Nephron progenitor cell (in vitro differentiated cells): ENCODE results near the gene LLGL2.

Experiments used
- DNase-seq: peaks from one replicate; pipeline ENCODE4 v3.0.0; 2021
- H3K27ac Mint-ChIP-seq: 2 replicates; pipeline ENCODE4 v1.8.0; 2021; ENCODE audit warnings: mild to moderate bottlenecking, moderate library complexity, mixed read lengths
- H3K27me3 Mint-ChIP-seq: 2 replicates; pipeline ENCODE4 v1.8.0; 2021; ENCODE audit warnings: mild to moderate bottlenecking, low read depth, mixed read lengths; ENCODE audit not compliant: poor library complexity
- H3K36me3 Mint-ChIP-seq: 2 replicates; pipeline ENCODE4 v1.8.0; 2021; ENCODE audit warnings: low read depth, mixed read lengths
- H3K4me1 Mint-ChIP-seq: 2 replicates; pipeline ENCODE4 v1.8.0; 2021; ENCODE audit warnings: mixed read lengths
- H3K4me3 Mint-ChIP-seq: 2 replicates; pipeline ENCODE4 v1.8.0; 2021; ENCODE audit warnings: mild to moderate bottlenecking, moderate library complexity, mixed read lengths
- H3K9me3 Mint-ChIP-seq: 2 replicates; pipeline ENCODE4 v1.8.0; 2021; ENCODE audit warnings: mild to moderate bottlenecking, moderate library complexity, mixed read lengths
- CTCF ChIP-seq: fragments of 200-600 bp; sonication (generic); IDR thresholded peaks from 2 replicates; pipeline ENCODE4 v1.5.0; 2021; ENCODE audit warnings: antibody characterized with exemption

Gene LLGL2

GRCh38 chr17:75544250-75544649 is 18.8 kb downstream of the LLGL2 start:
- DNase-seq = no peak
- Mint-ChIP-seq H3K4me3 (no peak overlapping the region), H3K27ac (no peak overlapping the region), H3K4me1 (peaks cover 63% of the 10 kb centered on the region), H3K9me3 (no peaks in the 10 kb centered on the region), H3K27me3 (peaks cover 37% of the 10 kb centered on the region), H3K36me3 (no peaks in the 10 kb centered on the region)
- no peak for TF ChIP-seq CTCF

DNA sequence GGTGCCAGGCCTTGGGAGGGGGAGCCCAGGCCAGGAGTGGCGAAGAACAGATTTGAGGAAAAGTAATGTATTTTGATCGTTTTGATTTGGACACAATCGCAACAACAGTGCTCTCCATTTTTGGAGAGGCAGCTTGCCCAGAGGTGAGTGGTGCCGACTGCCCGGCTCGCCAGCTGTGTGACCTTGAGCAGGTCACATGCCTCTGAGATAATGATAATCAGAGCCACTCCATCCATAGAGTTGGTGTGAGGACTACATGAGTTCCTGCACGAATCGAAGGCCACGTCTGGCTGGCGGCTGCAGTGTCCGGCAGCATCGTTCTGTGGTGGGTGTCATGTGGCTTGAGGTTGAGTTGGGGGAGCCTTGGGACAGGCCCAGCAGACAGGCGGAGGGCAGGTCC is 20.7 kb downstream of the LLGL2 start:
- no peak for DNase-seq
- no peak for TF ChIP-seq CTCF
- Mint-ChIP-seq H3K4me1 (peaks cover 64% of the 10 kb centered on the region), H3K9me3 (no peaks in the 10 kb centered on the region), H3K36me3 (no peaks in the 10 kb centered on the region), H3K27ac (no peak overlapping the region), H3K4me3 (no peak overlapping the region), H3K27me3 (peaks cover 30% of the 10 kb centered on the region)

DNA sequence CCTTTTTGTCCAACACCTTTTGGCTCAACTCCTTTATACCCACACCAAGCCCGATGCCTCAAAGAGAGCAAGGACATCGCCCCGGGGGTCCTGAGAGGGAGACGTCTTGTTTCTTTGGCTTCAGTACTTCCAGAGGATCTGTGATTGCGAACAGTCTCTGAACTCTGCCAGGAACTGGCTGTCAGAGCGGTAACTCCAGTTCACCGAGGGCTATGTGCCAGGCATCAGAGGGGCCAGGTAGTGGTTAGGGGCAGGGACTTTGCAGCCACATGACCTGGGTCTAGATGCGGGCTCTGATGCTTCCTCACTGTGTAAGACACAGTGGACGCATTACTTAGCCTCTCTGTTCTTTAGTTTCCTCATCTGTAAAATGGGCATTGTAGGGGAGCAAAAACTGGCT is 21.6 kb downstream of the LLGL2 start:
- Mint-ChIP-seq H3K27ac (no peak overlapping the region), H3K4me1 (peaks cover 63% of the 10 kb centered on the region), H3K36me3 (no peaks in the 10 kb centered on the region), H3K4me3 (no peak overlapping the region), H3K27me3 (peaks cover 25% of the 10 kb centered on the region), H3K9me3 (no peaks in the 10 kb centered on the region)
- DNase-seq = no peak
- TF ChIP-seq CTCF = no peak

- TF ChIP-seq CTCF = no peak
- no peak for DNase-seq
- Mint-ChIP-seq H3K4me1 (peaks cover 67% of the 10 kb centered on the region), H3K27me3 (peaks cover 23% of the 10 kb centered on the region), H3K36me3 (no peaks in the 10 kb centered on the region), H3K27ac (no peak overlapping the region), H3K9me3 (no peaks in the 10 kb centered on the region), H3K4me3 (no peak overlapping the region)
Measured at GRCh38 chr17:75548813-75549212, 23.3 kb downstream of the LLGL2 start.

GRCh38 chr17:75549246-75550138 is 24.0 kb downstream of the LLGL2 start:
- peak; percentile 63 for DNase-seq
- H3K4me3 Mint-ChIP-seq = no peak overlapping the region
- peaks cover 23% of the 10 kb centered on the region for H3K27me3 Mint-ChIP-seq
- no peak for TF ChIP-seq CTCF
- peaks cover 63% of the 10 kb centered on the region for H3K4me1 Mint-ChIP-seq
- no peaks in the 10 kb centered on the region for H3K9me3 Mint-ChIP-seq
- no peaks in the 10 kb centered on the region for H3K36me3 Mint-ChIP-seq
- H3K27ac Mint-ChIP-seq = no peak overlapping the region

DNA sequence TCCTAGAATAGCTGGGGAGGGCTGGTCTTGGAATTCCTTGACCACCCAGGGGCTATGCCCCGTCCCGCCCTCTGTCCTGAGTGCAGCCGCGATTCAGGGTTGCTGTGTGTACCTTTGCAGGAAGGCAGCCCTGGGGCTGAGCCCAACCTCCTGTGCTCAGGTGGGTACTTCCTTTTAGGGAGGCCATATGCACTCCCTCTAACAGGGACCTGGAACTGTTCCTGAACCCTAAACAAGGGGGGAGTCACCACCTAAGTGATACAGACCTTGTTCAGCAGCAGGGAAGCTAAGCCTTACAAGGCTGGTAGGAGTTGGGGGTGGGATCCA is 24.6 kb downstream of the LLGL2 start:
- Mint-ChIP-seq H3K4me3 (no peak overlapping the region), H3K9me3 (no peaks in the 10 kb centered on the region), H3K36me3 (no peaks in the 10 kb centered on the region), H3K27me3 (peaks cover 23% of the 10 kb centered on the region), H3K27ac (no peak overlapping the region), H3K4me1 (peaks cover 59% of the 10 kb centered on the region)
- no peak for DNase-seq
- TF ChIP-seq CTCF = no peak
